ENCODE data around the gene PARP9.
"Not testable (repeated sequence)": the region's sequence is repeated elsewhere in the genome, so short reads cannot be mapped to it uniquely, and the experiment has no call there.

The PARP9 gene

DNA sequence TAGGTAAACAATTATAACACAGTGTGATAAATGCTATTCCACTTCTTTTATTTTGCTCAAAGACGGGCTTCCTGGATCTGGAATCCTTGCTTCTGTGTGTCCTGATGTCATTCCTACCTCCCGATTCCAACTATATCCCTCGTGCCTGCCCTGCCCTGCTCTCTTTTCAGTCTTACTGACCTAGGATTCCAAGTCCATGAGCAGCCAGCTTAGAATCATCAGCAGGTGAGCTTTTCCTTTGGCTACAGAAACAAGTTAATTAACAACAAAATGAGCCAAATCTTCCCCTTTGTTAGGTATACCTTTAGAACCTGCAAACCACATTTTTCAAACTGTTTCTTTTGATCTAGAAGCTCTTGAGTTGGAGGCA is 27.5 kb downstream of the PARP9 start:
- in situ Hi-C loops (cut with HindIII; ENCODE audit: low pct_ligation_motif_present, low pct_unique_long_range_greater_than_20kb, low sequenced_read_pairs): no loop called here
- no peak for DNase-seq

DNA sequence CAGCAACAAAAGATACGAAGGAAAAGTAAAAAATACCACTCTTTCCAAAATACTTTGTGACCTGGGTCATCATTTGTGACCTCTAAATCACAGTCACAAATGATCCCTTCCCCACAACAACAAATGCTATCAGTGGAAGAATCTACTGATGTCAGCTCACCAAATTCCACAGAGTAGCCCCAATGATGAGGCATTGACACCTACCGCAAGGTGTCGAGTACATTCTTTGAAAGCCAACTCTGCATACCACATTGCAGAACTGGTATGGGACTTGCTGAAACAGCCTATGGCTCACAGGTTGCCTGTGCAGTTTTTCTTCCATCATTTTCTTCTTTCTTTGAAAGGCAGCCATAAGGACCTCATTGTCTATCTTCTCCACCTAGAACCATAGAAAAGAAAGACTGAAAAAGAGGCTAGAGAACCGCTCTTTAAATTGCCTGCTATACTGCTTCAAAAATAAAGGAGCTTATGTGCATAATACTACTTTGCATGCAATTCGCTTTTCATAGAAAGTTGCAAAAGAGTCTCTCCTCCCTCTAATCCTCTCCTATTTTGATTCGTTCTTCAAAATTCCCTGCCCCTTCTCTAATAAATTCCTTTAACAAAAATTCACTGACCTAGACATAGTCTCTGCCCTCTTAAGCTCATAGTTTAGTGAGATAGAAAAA is 28.0 kb downstream of the PARP9 start:
- in situ Hi-C loops (cut with HindIII; ENCODE audit: low pct_ligation_motif_present, low pct_unique_long_range_greater_than_20kb, low sequenced_read_pairs): no loop called here
- DNase-seq: no peak

DNA sequence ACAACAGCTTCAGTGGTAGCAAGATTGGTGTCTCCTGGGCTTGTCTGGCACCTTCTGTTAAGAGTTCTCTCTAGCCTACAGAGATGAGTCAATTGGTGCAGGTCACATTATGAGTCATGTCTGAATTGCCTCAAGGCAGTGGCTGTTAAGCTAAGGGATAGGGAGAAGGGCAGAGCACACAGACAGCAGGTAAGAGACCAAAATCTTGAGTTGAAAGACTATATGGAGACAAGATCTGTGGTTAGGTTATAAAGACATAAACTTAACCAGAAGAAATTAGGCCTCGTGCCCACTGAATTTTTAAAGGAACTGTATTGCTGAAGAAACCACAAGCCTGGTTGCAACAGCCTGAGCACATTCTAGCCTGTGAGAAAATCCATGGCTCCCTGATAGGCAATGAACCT is 30.2 kb downstream of the PARP9 start:
- DNase-seq: peak; percentile 67
- in situ Hi-C loops (cut with HindIII; ENCODE audit: low pct_ligation_motif_present, low pct_unique_long_range_greater_than_20kb, low sequenced_read_pairs): no loop called here

DNA sequence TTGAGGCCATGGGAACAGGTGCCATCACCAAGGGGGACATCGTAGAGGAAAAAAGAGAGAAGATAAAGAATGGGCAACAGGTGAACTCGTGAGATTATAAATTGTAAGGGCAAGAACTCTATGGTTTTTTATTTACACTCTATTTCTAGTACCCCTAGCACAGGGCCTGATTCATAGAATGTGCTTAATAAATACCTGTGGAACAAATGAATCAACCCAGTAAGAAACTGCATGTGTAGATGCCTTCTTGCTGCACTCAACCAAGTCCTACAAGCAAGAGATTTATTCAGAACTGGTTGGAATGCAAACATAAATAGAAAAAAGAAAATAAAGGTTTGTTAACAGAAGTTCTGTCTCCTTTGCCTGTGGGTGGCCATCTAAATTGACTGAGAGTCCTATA is 30.6 kb downstream of the PARP9 start:
- DNase-seq: no peak
- in situ Hi-C loops (cut with HindIII; ENCODE audit: low pct_ligation_motif_present, low pct_unique_long_range_greater_than_20kb, low sequenced_read_pairs): no loop called here

DNA sequence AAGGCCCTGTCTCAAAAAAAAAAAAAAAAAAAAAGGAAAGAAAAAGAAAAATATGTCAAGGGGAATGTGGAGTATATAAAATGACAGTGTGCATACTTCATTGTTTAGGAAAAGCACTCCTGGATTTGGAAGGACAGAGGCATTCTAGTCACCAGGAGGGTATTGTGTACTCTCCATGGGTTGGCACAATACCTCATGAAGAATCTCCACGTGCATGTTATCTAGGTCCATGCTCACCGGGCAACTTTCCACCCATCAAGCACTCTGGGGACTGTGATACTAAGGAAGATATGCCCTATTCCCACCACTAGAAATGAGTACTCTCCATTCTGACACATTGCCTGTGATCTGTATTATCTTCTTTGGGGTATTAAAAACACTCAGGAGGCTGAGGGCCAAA is 33.9 kb downstream of the PARP9 start:
- in situ Hi-C loops (cut with HindIII; ENCODE audit: low pct_ligation_motif_present, low pct_unique_long_range_greater_than_20kb, low sequenced_read_pairs): no loop called here
- no peak for DNase-seq

DNA sequence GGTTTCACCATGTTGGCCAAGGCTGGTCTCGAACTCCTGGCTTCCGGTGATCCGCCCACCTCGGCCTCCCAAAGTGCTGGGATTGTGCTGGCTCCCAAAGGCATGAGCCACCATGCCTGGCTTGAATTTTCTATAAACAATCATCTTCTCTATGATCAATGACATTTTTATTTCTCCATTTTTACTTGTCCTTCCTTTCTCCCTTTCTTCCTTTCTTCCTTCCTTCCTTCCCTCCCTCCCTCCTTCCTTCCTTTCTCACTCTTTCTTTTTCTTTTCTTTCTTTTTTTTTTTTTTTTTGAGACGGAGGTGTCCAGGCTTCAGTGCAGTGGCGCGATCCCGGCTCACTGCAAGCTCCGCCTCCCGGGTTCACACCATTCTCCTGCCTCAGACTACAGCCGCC is 40.8 kb downstream of the PARP9 start:
- in situ Hi-C loops (cut with HindIII; ENCODE audit: low pct_ligation_motif_present, low pct_unique_long_range_greater_than_20kb, low sequenced_read_pairs): no loop called here
- no peak for DNase-seq

DNA sequence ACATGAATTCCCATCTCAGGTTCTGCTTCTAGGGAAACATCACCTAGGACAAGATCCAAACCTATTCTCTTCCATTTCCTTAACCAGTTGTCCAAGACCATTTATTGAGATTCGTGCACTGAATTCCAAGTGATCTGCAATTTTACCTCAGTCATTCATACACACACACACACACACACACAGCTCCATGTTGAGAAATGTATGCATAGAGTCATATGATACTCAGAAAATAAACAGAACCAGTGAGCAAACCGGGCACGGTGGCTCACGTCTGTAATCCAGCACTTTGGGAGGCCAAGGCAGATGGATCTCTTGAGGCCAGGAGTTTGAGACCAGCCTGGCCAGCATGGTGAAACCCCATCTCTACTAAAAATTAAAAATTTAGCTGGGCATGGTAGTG is 43.2 kb downstream of the PARP9 start:
- in situ Hi-C loops (cut with HindIII; ENCODE audit: low pct_ligation_motif_present, low pct_unique_long_range_greater_than_20kb, low sequenced_read_pairs): no loop called here

DNA sequence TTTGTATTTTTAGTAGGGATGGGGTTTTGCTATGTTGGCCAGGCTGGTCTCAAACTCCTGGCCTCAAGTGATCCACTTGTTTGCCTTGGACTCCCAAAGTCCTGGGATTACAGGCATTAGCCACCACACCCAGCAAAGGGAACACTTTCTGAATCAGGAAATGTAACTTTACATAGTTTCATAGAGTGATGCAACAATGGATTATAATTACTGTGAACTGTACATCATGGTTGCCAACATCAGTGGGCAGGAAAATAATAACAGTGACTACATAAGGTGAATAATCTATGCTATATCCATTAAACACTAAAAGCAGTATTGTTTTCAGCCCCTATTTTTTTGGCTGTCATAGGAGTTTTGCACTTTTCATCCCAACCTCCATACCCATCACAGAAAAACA is 44.4 kb downstream of the PARP9 start:
- in situ Hi-C loops (cut with HindIII; ENCODE audit: low pct_ligation_motif_present, low pct_unique_long_range_greater_than_20kb, low sequenced_read_pairs): no loop called here
- DNase-seq: no peak

More for the DNA sequence above, 43.2 kb downstream of the PARP9 start:
- DNase-seq: no peak

DNA sequence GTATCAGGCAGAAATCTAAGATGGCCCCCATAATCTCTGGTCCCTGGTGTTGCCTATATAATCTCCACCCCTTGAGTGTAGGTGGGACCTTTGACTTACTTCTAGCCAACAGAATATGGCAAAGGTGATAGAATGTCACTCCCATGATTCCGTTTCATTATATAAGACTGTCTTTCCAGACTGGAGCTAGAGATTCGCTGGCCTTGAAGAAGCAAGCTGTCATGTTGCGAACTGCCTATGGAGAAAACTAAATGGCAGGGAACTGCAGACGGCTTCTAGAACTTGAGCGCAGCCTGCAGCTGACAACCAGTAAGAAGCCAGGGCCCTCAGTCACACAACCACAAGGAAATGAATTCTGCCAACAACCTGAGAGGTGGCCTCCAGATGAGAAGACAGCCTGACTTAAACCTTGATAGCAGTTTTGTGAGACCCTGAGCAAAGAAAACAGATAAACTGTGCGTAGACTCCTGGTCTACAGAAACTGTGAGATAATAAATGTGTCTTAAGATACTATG is 47.2 kb downstream of the PARP9 start:
- DNase-seq: no peak
- in situ Hi-C loops (cut with HindIII; ENCODE audit: low pct_ligation_motif_present, low pct_unique_long_range_greater_than_20kb, low sequenced_read_pairs): no loop called here

DNA sequence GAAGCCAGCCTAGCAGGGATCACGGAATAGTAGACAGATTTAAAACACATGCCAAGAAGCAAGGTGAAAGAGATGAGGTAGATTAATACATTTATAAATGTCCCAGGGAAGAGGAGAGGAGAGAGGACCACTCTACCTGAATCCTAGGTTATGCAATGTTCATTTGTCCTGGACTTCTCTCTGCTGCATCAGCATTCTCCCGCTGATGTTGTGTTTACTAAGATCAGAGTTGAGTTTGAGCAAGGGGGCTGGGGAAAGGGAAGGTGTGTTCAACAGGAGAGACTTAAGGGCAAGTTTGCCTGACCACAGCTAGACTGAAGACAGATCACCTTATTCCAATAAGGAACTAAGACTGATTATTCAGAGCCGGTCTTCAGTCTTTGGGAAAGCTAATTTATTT is 48.2 kb downstream of the PARP9 start:
- in situ Hi-C loops (cut with HindIII; ENCODE audit: low pct_ligation_motif_present, low pct_unique_long_range_greater_than_20kb, low sequenced_read_pairs): no loop called here
- no peak for DNase-seq

DNA sequence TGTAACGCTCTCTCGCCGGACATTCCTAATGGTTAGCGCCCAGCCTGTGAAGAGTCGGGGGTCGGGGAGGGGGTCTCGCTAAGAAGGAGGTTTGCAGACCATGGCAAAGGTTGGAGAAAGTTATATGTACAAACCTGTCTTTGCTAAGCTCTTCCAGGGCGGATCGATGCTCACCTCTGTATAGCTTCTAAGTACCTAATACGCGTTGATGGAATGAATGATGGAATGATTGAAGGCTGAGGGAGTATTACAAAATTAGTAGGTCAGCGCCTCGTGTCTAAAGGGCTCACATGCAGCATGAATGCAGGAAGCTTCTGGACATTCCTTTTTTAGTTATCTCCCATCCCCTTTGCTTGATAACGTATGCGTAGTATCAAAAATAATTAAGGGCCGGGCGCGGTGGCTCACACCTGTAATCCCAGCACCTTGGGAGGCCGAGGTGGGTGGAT is 49.1 kb downstream of the PARP9 start:
- in situ Hi-C loops (cut with HindIII; ENCODE audit: low pct_ligation_motif_present, low pct_unique_long_range_greater_than_20kb, low sequenced_read_pairs): no loop called here

DNA sequence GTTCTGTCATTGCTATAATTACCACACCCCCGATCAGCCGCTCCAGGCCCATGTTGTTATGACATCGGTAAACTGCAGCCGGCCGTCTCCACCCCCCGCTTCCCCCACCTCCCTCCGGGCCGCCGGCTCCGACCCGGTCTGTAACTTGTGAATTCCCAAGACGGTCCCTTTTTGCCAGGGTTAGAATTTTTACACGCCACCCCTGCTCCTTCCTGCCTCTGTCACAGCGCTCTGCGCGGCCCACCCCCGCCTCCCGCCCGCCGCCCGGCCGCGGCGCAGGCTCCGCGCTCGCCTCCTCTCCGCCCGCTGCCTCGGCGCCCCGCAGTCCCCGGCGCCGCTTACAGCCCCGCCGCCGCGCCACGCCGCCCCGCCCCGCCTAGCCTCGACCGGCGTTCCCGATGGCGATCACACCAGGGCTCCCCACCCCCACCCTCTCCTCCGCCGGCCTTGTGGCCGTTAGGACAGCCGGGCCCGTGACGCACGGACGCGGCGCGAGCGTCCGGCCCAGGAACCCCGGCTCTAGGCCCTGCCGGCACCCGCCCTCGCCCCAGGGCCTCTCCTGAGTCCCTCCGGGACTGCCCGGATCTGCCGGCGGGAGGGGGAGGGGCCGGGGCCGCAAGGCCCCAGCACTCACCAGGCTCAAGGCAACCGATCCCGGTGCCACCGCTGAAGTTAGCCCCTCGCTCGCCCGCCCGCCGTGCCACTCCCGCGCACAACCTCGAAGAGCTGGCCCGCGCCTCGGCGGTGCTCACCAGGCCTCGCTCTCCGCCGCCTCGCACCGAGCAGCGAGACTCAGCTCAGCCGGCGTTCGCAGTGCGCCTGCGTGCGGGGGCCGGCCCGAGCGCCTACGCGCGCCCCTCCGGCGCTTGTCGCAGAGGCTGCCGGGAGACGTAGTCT is 49.7 kb downstream of the PARP9 start, which contains the start of gene KPNA1:
TSS of gene KPNA1 (minus strand) at position 817 of the 897 bp plus-strand sequence. CDS start 18,374 bp downstream, outside the sequence.
- peak; percentile 86 for DNase-seq
- in situ Hi-C loops (cut with HindIII; ENCODE audit: low pct_ligation_motif_present, low pct_unique_long_range_greater_than_20kb, low sequenced_read_pairs): no loop called here

More for the DNA sequence above, 49.1 kb downstream of the PARP9 start:
- DNase-seq: no peak

DNA sequence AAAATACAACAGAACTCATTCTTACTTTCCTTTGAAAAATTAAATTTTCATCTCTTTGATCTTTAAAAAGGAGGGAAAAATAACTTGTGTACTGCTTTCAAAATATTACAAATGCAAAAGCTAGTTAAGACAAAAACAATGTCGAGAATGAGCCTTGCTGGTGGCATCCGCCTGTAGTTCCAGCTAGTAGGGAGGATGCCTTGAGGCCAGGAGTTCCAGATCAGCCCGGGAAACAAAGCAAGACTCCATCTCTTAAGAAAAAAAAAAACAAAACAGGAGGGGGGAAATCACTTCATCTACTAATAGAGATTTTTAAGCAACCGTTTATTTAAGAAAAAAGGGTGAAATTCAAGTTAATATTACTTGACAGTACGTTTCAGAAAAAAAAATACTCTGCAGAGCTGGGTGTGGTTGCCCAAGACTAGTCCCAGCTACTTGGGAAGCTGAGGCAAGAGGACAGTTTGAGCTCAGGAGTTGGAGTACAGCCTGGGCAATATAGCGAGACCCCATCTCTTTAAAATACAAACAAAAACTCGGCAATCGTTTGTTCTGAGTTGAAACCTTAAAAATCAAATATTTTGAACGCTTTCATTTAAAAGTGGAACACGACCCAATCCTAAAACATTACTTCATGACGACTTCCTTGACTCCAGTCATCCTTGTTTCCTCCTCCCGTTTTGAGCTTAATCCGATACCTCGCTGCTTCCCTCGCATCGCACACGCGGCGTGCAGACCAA is 50.5 kb downstream of the PARP9 start:
- in situ Hi-C loops (cut with HindIII; ENCODE audit: low pct_ligation_motif_present, low pct_unique_long_range_greater_than_20kb, low sequenced_read_pairs): no loop called here

DNA sequence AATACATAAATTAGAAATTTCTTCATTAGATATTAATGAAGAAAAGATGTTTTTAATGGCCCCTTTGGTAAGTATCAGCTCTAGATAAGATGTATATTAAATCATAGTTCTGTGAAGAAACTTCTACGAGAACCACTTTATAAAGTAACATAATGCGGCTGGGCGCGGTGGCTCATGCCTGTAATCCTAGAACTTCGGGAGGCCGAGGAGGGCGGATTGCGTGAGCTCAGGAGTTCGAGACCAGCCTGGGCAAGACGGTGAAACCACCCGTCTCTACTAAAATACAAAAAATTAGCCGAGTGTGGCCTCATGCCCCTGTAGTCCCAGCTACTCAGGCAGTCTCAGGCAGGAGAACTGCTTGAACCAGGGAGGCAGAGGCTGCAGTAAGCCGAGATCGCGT is 51.8 kb downstream of the PARP9 start:
- in situ Hi-C loops (cut with HindIII; ENCODE audit: low pct_ligation_motif_present, low pct_unique_long_range_greater_than_20kb, low sequenced_read_pairs): no loop called here
- no peak for DNase-seq

More for the DNA sequence above, 50.5 kb downstream of the PARP9 start:
- peak; percentile 12 for DNase-seq

DNA sequence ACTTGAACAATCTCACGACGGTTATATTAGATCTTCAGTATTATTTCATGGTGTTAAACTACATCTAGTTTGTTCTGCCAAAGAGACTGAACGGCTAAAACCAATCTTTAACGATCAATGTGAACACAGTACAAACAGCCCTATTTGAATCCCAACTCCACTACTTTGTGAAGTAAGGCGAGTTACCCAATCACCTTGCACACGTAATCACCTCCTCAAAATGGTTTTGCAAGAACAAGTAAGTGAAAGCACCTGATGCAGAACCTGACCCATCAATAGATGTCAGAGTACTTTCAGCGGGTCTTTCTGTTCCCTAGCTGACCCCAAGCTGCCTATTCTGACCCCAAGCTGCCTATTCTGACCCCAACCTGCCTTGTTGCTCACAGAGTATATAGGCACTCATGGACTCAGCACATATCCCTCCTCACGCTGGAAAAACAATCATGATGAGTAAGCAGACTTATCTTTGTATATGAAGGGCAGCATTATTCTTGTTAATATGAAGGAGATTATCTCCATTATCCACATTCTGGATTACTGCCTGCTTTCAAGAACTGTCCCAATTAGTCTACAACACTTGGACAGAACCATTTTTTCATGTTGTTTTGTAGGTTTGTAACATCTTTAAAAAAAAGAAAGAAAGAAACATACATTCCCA is 53.1 kb downstream of the PARP9 start:
- in situ Hi-C loops (cut with HindIII; ENCODE audit: low pct_ligation_motif_present, low pct_unique_long_range_greater_than_20kb, low sequenced_read_pairs): no loop called here
- no peak for DNase-seq

DNA sequence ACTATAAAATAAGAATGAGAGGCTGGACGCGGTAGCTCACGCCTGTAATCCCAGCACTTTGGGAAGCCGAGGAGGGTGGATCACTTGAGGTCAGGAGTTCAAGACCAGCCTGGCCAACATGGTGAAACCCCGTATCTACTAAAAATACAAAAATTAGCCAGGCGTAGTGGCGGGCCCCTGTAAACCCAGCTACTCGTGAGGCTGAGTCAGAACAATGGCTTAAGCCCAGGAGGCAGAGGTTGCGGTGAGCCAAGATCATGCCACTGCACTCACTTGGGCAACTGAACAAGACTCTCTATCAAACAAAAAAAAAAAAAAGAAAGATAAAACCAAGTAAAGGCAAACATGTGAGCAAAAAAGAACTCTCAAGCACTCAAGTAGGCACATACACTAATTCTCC is 55.2 kb downstream of the PARP9 start:
- in situ Hi-C loops (cut with HindIII; ENCODE audit: low pct_ligation_motif_present, low pct_unique_long_range_greater_than_20kb, low sequenced_read_pairs): not testable (repeated sequence)
- DNase-seq: peak; percentile 87

DNA sequence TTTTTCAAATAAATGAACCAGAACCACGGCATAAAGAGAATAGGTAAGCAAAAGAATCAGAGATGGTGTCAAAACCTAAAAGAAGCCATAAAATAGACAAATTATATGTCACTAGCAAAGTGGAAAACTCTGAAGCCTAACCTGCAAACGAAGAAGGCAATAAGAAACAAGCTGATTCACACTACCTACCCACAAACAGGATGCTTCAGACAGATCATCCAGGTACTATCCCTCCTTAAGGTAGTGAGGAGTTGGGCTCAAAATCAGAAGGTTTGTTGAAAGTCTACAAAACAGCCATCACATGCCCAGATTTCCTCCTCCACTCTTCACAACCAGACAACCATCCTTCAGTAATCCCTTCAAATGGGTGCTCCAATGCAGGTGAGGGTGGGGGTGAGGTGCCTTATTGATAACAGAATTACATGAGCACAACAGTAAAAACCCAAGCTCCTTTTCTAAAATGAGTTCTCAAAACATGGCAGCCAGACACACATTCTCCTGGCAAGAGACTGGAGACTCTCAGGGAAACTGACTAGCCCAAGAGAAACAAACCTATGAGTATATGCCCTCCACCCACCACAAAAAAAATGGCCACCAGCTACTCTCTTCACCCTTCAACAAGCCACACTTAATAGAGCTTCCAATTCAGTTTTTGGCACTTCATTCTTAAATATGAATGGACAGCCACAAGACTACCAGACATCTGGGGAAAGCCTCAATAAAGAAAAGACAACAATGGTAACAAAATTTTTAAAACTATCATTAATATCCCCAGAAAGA is 55.8 kb downstream of the PARP9 start:
- in situ Hi-C loops (cut with HindIII; ENCODE audit: low pct_ligation_motif_present, low pct_unique_long_range_greater_than_20kb, low sequenced_read_pairs): no loop called here
- peak; percentile 32 for DNase-seq

DNA sequence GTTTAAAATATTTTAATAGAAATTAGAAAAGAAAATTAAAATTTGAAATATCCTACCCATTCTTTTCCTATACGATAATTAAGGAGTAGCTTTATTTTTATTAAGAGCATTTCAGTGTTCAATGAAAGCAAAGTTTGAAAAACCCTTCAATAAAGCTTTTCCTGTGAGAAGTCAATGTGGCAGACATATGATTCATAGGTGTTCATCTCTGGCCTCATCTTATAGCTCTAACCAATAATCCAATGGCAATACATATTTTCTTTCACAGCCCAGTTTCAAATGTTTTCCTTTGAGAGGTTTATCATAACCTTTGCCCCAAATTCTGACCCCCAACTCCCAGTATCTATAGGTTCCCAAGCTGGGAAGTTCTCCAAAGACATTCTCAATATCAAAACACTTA is 57.6 kb downstream of the PARP9 start:
- in situ Hi-C loops (cut with HindIII; ENCODE audit: low pct_ligation_motif_present, low pct_unique_long_range_greater_than_20kb, low sequenced_read_pairs): no loop called here
- no peak for DNase-seq
